Tibial artery (tissue), 4 donors: Measurements from ENCODE around the gene ADGRL3.

Source experiments
- DNase-seq, 2 donors: peaks; one replicate each; pipeline ENCODE4 v3.0.0-alpha.2; 2019
- H3K27ac ChIP-seq, 2 donors: fragments of 200-600 bp; sonication (generic) in 1 of 2; 1 replicate in 1 of 2; 2 replicates in 1 of 2; pipeline ENCODE4 v1.5.1; 2018 to 2019; ENCODE audit warnings: mild to moderate bottlenecking in 1 of 2
- H3K27me3 ChIP-seq, 2 donors: fragments of 200-600 bp; sonication (generic) in 1 of 2; one replicate each; pipeline versions ENCODE4 v1.5.1 to v1.6.0; 2016 to 2019
- H3K36me3 ChIP-seq, 3 donors: fragments of 200-600 bp; sonication (generic) in 2 of 3; one replicate each; pipeline ENCODE4 v1.5.1; 2016 to 2019; ENCODE audit warnings: mild to moderate bottlenecking in 2 of 3
- H3K4me1 ChIP-seq, 4 donors: fragments of 200-600 bp; sonication (generic) in 2 of 4; 1 replicate in 3 of 4; 2 replicates in 1 of 4; pipeline ENCODE4 v1.5.1; 2016 to 2019
- H3K4me3 ChIP-seq, 2 donors: fragments of 200-600 bp; sonication (generic) in 1 of 2; 1 replicate in 1 of 2; 2 replicates in 1 of 2; pipeline ENCODE4 v1.5.1; 2018 to 2019; ENCODE audit warnings: mild to moderate bottlenecking in 2 of 2
- H3K9me3 ChIP-seq, 3 donors: fragments of 200-600 bp; sonication (generic) in 1 of 3; one replicate each; pipeline ENCODE4 v1.5.1; 2016 to 2019
- intact Hi-C: fragments of 100-400 bp; cut with DNase I; formaldehyde crosslinking; loops from one replicate; pipeline ENCODE4 v1.15.0; 2023; ENCODE audit warnings: low total_unique reads
- TF ChIP-seq, protein P1 (sequence below), 2 experiments: fragments of 200-600 bp in 1 of 2; fragments of 450-650 bp in 1 of 2; IDR thresholded peaks; one replicate each; pipeline ENCODE4 v1.5.1; 2017 to 2019; ENCODE audit warnings: antibody characterized with exemption in 2 of 2, mild to moderate bottlenecking in 1 of 2, moderate library complexity in 1 of 2

ADGRL3 gene

DNA sequence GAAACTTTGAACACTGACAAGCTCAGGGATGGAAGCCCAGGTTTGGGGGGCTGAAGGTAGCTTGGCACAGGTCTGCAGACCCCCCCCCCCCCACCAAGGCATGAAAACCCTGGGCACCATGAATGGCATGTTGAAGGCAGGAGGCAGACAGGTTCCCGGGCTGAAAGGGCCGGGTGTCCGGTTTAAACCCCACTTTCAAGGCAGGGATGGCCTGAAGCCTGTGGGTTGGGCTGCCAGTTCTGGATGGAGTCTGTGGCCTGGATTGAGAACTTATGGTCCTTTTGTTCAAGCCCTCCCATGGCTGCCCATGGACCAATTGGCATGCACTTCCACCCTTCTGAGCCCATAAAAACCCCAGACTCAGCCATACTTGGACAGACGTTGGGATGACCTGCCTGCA is 616.9 kb downstream of the ADGRL3 start:
- Histone ChIP-seq H3K27ac (no peak overlapping the region), H3K4me3 (no peak overlapping the region), H3K4me1 (peaks cover 0 to 5% (median 0%) of the 10 kb centered on the region in 4 donors), H3K27me3 (no peaks in the 10 kb centered on the region), H3K36me3 (no peaks in the 10 kb centered on the region), H3K9me3 (no peaks in the 10 kb centered on the region)
- TF ChIP-seq, protein P1, sequence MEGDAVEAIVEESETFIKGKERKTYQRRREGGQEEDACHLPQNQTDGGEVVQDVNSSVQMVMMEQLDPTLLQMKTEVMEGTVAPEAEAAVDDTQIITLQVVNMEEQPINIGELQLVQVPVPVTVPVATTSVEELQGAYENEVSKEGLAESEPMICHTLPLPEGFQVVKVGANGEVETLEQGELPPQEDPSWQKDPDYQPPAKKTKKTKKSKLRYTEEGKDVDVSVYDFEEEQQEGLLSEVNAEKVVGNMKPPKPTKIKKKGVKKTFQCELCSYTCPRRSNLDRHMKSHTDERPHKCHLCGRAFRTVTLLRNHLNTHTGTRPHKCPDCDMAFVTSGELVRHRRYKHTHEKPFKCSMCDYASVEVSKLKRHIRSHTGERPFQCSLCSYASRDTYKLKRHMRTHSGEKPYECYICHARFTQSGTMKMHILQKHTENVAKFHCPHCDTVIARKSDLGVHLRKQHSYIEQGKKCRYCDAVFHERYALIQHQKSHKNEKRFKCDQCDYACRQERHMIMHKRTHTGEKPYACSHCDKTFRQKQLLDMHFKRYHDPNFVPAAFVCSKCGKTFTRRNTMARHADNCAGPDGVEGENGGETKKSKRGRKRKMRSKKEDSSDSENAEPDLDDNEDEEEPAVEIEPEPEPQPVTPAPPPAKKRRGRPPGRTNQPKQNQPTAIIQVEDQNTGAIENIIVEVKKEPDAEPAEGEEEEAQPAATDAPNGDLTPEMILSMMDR (IDR thresholded peaks at IDR 0.05), result no peak
- no peak for DNase-seq
- intact Hi-C loops, result no loop called here

DNA sequence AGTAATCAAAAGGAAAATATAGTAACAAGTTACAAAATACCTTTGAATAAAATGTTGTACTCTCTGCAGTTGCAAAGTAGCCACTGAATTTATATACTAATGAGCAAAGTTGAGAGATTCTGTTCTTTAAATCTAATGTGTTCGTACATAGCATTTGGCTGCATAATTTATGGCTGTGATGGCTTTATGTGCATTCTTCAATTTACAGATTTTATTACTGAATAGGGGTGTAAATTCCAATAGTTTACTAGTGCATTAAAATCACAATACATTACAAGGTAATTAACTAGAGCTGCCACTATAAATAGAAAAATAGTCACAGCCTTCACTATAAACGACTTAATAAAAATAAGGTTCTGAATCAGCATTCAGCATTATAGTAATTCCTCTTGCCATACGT is 620.0 kb downstream of the ADGRL3 start:
- TF ChIP-seq, protein P1 (IDR thresholded peaks at IDR 0.05), result no peak

DNA sequence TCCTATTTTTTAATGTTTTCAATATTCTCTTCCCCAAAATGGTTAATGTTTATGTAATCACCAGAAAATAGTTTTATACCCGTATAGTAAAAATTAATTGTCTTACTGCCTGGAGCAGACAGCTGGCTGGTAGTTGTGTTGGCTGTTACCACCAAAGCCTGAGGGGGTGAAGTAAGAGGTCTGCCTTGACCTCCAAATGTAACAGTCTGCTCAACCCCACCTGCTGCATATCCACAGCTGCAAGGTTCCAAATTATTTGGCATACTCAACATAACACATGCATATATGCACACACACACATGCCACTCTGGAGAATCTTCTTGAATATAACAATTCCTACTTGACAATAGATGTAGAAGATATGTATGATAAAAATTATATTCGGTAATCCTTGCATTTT is 624.3 kb downstream of the ADGRL3 start:
- DNase-seq, result no peak
- no peaks in the 10 kb centered on the region for H3K36me3 ChIP-seq
- no peaks in the 10 kb centered on the region for H3K27me3 ChIP-seq
- peaks cover 0 to 5% (median 0%) of the 10 kb centered on the region in 4 donors for H3K4me1 ChIP-seq
- H3K4me3 ChIP-seq, result no peak overlapping the region
- TF ChIP-seq, protein P1 (IDR thresholded peaks at IDR 0.05), result no peak
- H3K27ac ChIP-seq, result no peak overlapping the region
- H3K9me3 ChIP-seq, result no peaks in the 10 kb centered on the region
- intact Hi-C loops, result no loop called here

More for the DNA sequence above, 620.0 kb downstream of the ADGRL3 start:
- intact Hi-C loops, result no loop called here
- Histone ChIP-seq H3K27ac (no peak overlapping the region), H3K27me3 (no peaks in the 10 kb centered on the region), H3K36me3 (no peaks in the 10 kb centered on the region), H3K9me3 (no peaks in the 10 kb centered on the region), H3K4me1 (peaks cover 0 to 5% (median 0%) of the 10 kb centered on the region in 4 donors), H3K4me3 (no peak overlapping the region)
- DNase-seq, result no peak

DNA sequence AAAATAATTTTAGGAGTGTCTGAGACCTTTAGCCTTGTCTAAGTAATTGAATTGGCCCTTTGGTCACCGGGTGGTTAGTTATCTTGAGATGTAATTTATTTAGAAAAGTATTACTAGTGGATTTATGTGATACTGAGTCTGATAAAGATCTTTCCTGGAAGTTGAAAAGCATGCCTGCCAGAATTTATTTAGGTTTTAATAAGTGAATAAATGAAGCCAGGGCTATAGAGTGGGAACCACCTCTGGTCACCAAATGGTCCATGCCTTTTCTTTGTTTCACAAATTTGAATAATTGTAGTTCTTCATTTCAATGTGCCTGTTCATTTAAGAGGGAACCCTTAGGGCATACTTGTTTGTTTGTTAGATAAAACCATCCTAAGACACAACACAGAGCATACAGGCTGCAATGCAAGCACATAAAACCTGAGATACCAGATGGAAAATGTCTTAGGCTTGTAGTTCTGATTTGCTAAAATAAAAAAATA is 627.8 kb downstream of the ADGRL3 start:
- TF ChIP-seq, protein P1 (IDR thresholded peaks at IDR 0.05), result no peak
- no peaks in the 10 kb centered on the region for H3K4me1 ChIP-seq
- no peak for DNase-seq
- no peak overlapping the region for H3K4me3 ChIP-seq
- no peaks in the 10 kb centered on the region for H3K27me3 ChIP-seq
- H3K36me3 ChIP-seq, result no peaks in the 10 kb centered on the region
- no peak overlapping the region for H3K27ac ChIP-seq
- intact Hi-C loops, result no loop called here
- no peaks in the 10 kb centered on the region for H3K9me3 ChIP-seq

DNA sequence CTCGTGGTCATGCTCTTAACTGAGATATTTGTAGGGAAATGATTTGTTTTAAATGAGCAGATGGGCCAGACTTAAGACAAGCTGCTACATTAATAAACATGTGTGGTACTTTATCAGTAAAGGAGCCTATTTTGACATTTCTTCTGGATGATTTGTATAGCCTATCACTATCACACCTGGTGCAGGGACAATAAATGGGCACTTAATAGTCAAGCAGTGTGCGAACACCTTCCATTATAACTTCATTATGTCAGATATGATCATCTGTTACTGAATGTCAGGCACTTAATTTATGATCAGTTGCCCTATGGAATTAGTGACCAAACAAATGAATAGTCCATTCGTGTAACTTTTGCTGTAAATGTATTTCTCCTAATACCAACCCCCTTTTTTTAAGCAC is 628.8 kb downstream of the ADGRL3 start:
- no peaks in the 10 kb centered on the region for H3K36me3 ChIP-seq
- H3K4me3 ChIP-seq, result no peak overlapping the region
- no peaks in the 10 kb centered on the region for H3K27me3 ChIP-seq
- no peaks in the 10 kb centered on the region for H3K4me1 ChIP-seq
- H3K9me3 ChIP-seq, result no peaks in the 10 kb centered on the region
- DNase-seq, result no peak
- intact Hi-C loops, result no loop called here
- TF ChIP-seq, protein P1 (IDR thresholded peaks at IDR 0.05), result no peak
- H3K27ac ChIP-seq, result no peak overlapping the region

DNA sequence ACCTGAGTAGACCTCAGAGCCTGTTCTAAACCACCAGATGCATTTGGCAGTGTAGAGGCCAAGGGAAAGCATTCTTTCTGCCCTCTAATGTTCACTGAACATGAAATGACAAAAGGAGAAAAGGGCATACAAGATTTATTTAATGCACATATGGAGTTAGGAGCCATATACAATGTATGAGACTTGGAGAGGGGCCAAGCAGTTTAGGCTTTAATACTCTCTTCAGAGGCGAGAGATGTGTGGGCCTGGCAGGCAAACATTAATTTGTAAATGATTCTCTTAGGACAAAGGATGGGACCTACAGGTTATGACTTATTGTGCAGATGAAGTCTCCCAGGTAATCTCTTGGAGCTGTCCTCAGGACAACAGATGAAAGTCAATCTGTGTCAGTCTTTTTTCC is 631.9 kb downstream of the ADGRL3 start:
- H3K27ac ChIP-seq, result no peak overlapping the region
- H3K27me3 ChIP-seq, result no peaks in the 10 kb centered on the region
- no peaks in the 10 kb centered on the region for H3K9me3 ChIP-seq
- H3K4me1 ChIP-seq, result peaks cover 0 to 4% (median 0%) of the 10 kb centered on the region in 4 donors
- intact Hi-C loops, result no loop called here
- no peaks in the 10 kb centered on the region for H3K36me3 ChIP-seq
- H3K4me3 ChIP-seq, result no peak overlapping the region
- no peak for DNase-seq
- TF ChIP-seq, protein P1 (IDR thresholded peaks at IDR 0.05), result no peak
